Gastroesophageal sphincter (tissue), 4 donors: ENCODE results near the gene DHX35. TPM values are rescaled to one million over a fixed set of nuclear protein-coding genes. Genes with fewer than 3 reads are reported as not detected.

Experiments used
- ATAC-seq: fragments of 150-250 bp; one replicate; pipeline ENCODE4 v1.9.1; 2016; ENCODE audit warnings: mild to moderate bottlenecking, moderate library complexity
- H3K27ac ChIP-seq, 4 donors: fragments of 200-600 bp; sonication (generic) in 3 of 4; 1 replicate in 3 of 4; 2 replicates in 1 of 4; pipeline ENCODE4 v1.5.1; 2016 to 2019
- H3K27me3 ChIP-seq: fragments of 200-600 bp; sonication (generic); one replicate; pipeline ENCODE4 v1.5.1; 2019
- H3K36me3 ChIP-seq, 2 donors: fragments of 200-600 bp; sonication (generic); one replicate each; pipeline ENCODE4 v1.5.1; 2019; ENCODE audit warnings: control low read depth in 1 of 2
- H3K4me1 ChIP-seq, 3 donors: fragments of 200-600 bp; sonication (generic); 1 replicate in 2 of 3; 2 replicates in 1 of 3; pipeline ENCODE4 v1.5.1; 2016 to 2019; ENCODE audit warnings: control low read depth in 2 of 3
- H3K4me3 ChIP-seq, 2 donors: fragments of 200-600 bp; sonication (generic); one replicate each; pipeline ENCODE4 v1.5.1; 2019; ENCODE audit warnings: mild to moderate bottlenecking in 1 of 2, moderate library complexity in 1 of 2
- H3K9me3 ChIP-seq, 3 donors: fragments of 200-600 bp; sonication (generic); one replicate each; pipeline ENCODE4 v1.5.1; 2017 to 2019; ENCODE audit warnings: control low read depth in 2 of 3
- CTCF ChIP-seq, 4 experiments: fragments of 200-600 bp in 2 of 4; fragments of 450-650 bp in 2 of 4; sonication (generic) in 1 of 4; IDR thresholded peaks; one replicate each; pipeline ENCODE4 v1.5.1; 2017 to 2019; ENCODE audit warnings: antibody characterized with exemption in 4 of 4, mild to moderate bottlenecking in 2 of 4, moderate library complexity in 2 of 4
- EP300 ChIP-seq: sonication (generic); formaldehyde crosslinking; IDR thresholded peaks from one replicate; pipeline ENCODE4 v1.6.1; 2017; ENCODE audit warnings: antibody characterized with exemption, mild to moderate bottlenecking
- POLR2A ChIP-seq, 2 donors: fragments of 450-650 bp; IDR thresholded peaks; one replicate each; pipeline ENCODE4 v1.6.1; 2017; ENCODE audit warnings: antibody characterized with exemption in 2 of 2, mild to moderate bottlenecking in 2 of 2, moderate library complexity in 1 of 2
- POLR2AphosphoS5 ChIP-seq: sonication (generic); formaldehyde crosslinking; IDR thresholded peaks from one replicate; pipeline ENCODE4 v1.6.1; 2017; ENCODE audit warnings: antibody characterized with exemption
- WGBS, 2 donors: methylation state at CpG; one replicate each; pipeline ENCODE4 v1.1.5; 2018; ENCODE audit warnings: low coverage in 1 of 2; 5-methylcytosine and 5-hydroxymethylcytosine counted together
- total RNA-seq, 4 donors: library from RNA; depleted of rRNA; stranded (reverse); fragments of >200 nt; gene quantifications; one replicate each; pipeline ENCODE4 v1.1.0, GENCODE V29; 2016

DHX35 gene
- total RNA-seq, 4 donors from 2014 or later, result 23.0 to 34.1 (median 25.6) TPM

- no peak for ATAC-seq
- TF ChIP-seq POLR2A (IDR thresholded peaks at IDR 0.05), result no peak
- no peak for TF ChIP-seq EP300
- no peak for TF ChIP-seq POLR2AphosphoS5
- no peak for TF ChIP-seq CTCF (IDR thresholded peaks at IDR 0.05)
Observed at GRCh38 chr20:38973107-38973506, 11.0 kb downstream of the DHX35 start.

GRCh38 chr20:38973645-38974044, 11.5 kb downstream of the DHX35 start:
- H3K4me3 ChIP-seq, result no peak overlapping the region
- H3K27ac ChIP-seq, result peak overlapping the region; percentile 45 to 82 (median 78)
- peaks cover 0 to 30% of the 10 kb centered on the region in 2 donors for H3K36me3 ChIP-seq
- ATAC-seq, result no peak
- 19 to 63% methylated on average over 4 to 5 of the region's 5 CpGs for WGBS, 2 donors
- no peak for TF ChIP-seq EP300
- no peak for TF ChIP-seq POLR2A (IDR thresholded peaks at IDR 0.05)
- peak; percentile 40 for TF ChIP-seq POLR2AphosphoS5
- no peaks in the 10 kb centered on the region for H3K27me3 ChIP-seq
- H3K4me1 ChIP-seq, result peaks cover under 1 to 81% (median 6%) of the 10 kb centered on the region in 3 donors
- no peaks in the 10 kb centered on the region for H3K9me3 ChIP-seq

More at GRCh38 chr20:38973107-38973506, 11.0 kb downstream of the DHX35 start:
- no peaks in the 10 kb centered on the region for H3K9me3 ChIP-seq
- no peak overlapping the region for H3K4me3 ChIP-seq
- peak overlapping the region in 3 of 4 donors; percentile 75 to 82 (median 80) for H3K27ac ChIP-seq
- peaks cover 0 to 30% of the 10 kb centered on the region in 2 donors for H3K36me3 ChIP-seq
- peaks cover 3 to 81% (median 6%) of the 10 kb centered on the region in 3 donors for H3K4me1 ChIP-seq
- H3K27me3 ChIP-seq, result no peaks in the 10 kb centered on the region

- Histone ChIP-seq H3K27me3 (no peaks in the 10 kb centered on the region), H3K9me3 (no peaks in the 10 kb centered on the region), H3K4me1 (peaks cover 0 to 78% (median 3%) of the 10 kb centered on the region in 3 donors), H3K36me3 (peaks cover 0 to 21% of the 10 kb centered on the region in 2 donors), H3K4me3 (no peak overlapping the region), H3K27ac (peak overlapping the region; percentile 40 to 82 (median 78))
- WGBS, 2 donors, result 36 to 50% methylated on average over 1 to 2 of the region's 2 CpGs
- ATAC-seq, result peak; percentile 44
- TF ChIP-seq CTCF (IDR thresholded peaks at IDR 0.05) (no peak), POLR2A (IDR thresholded peaks at IDR 0.05) (no peak), EP300 (no peak), POLR2AphosphoS5 (peak; percentile 35)
Observed at GRCh38 chr20:38975539-38976120, 13.5 kb downstream of the DHX35 start.

GRCh38 chr20:38979434-38979833, 17.3 kb downstream of the DHX35 start:
- WGBS, 2 donors, result 29 to 55% methylated on average over 2 of the region's 2 CpGs
- H3K27ac ChIP-seq, result peak overlapping the region; percentile 29 to 80 (median 62)
- H3K4me3 ChIP-seq, result no peak overlapping the region
- H3K27me3 ChIP-seq, result no peaks in the 10 kb centered on the region
- no peaks in the 10 kb centered on the region for H3K9me3 ChIP-seq
- H3K36me3 ChIP-seq, result no peaks in the 10 kb centered on the region
- no peak for ATAC-seq
- no peak for TF ChIP-seq EP300
- no peak for TF ChIP-seq POLR2A (IDR thresholded peaks at IDR 0.05)
- no peak for TF ChIP-seq CTCF (IDR thresholded peaks at IDR 0.05)
- TF ChIP-seq POLR2AphosphoS5, result no peak
- H3K4me1 ChIP-seq, result peaks cover 0 to 75% (median 4%) of the 10 kb centered on the region in 3 donors

DNA sequence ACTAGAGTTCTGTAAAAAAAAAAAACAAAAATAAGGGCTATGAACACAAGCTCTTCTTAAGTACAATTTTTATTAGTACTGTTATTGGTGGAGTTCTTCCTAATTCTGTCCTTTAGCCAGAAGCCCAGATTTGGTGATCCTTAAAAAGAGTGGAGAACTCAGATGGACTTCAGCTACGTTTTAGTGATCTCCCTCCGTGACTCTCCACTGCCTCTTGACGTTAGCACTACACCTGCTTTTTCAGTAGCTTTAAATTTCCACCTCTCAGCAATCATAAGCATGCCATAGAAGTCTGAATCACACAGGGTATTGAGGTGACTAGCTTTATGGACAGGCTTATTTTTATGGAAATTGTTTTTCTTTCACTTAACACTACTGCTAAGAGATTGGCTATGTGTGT, 17.7 kb downstream of the DHX35 start:
- Histone ChIP-seq H3K27me3 (no peaks in the 10 kb centered on the region), H3K9me3 (no peaks in the 10 kb centered on the region), H3K4me3 (no peak overlapping the region), H3K36me3 (no peaks in the 10 kb centered on the region), H3K4me1 (peaks cover 1 to 79% (median 8%) of the 10 kb centered on the region in 3 donors), H3K27ac (peak overlapping the region; percentile 29 to 80 (median 76))
- 70 to 75% methylated on average over 3 of the region's 3 CpGs for WGBS, 2 donors
- no peak for TF ChIP-seq CTCF (IDR thresholded peaks at IDR 0.05)
- no peak for TF ChIP-seq POLR2AphosphoS5
- no peak for TF ChIP-seq EP300
- no peak for TF ChIP-seq POLR2A (IDR thresholded peaks at IDR 0.05)
- no peak for ATAC-seq
